ENCODE data around the gene PIP4K2A. TPM values are rescaled to one million over a fixed set of nuclear protein-coding genes. Genes with fewer than 3 reads are reported as not detected.

Gene PIP4K2A
- total and polyA plus RNA-seq, 2 of the 8 experiments (the other 6 are each of a cell fraction or from before 2014, with no cell fraction given): 19.0 to 60.9 TPM

DNA sequence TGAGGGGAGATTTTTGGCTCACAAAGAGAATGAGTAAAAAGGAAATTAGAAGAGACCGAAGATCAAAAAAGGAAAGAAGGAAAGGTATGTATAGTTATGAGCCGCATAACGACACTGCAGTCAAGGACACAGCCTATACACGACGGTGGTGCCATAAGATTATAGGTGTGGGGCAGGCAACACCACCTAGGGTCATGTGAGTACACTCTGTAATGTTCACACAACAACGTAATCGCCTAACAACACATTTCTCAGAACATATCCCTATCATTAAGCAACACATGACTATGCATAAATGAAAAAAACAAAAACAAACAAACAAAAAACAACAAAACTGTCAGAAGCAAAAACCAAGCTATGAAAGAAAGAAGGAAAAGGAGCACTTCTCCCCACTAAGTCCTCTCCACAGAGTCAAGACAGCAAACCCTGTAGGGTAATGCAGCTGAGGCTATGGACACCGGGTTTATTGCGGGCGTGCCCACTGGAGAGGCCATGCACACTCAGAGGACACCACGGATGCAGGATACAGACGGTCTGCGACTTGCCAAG is 45.1 kb downstream of the PIP4K2A start:
- Histone ChIP-seq H2BK120ac (replicated peaks; ENCODE audit: low read depth, low read length) (no peak overlapping the region), H3K4ac (replicated peaks; ENCODE audit: insufficient read length, low read depth, low read length) (no peak overlapping the region), H2BK20ac (ENCODE audit: low read length) (no peak overlapping the region), H3K79me2 (ENCODE audit: control insufficient read depth in 1 of 2, insufficient read depth in 2 of 2, low read length in 2 of 2) (peaks cover 3 to 99% of the 10 kb centered on the region in 2 experiments; a peak in 3 of 4 replicates), H3K23me2 (ENCODE audit: low read depth, low read length) (no peaks in the 10 kb centered on the region), H3K23ac (ENCODE audit: insufficient read length) (no peak overlapping the region), H3K36me3 (ENCODE audit: control insufficient read depth in 2 of 4, insufficient read depth in 4 of 4, low read length in 3 of 4) (no peaks in the 10 kb centered on the region), H2AK5ac (ENCODE audit: low read depth, low read length) (no peak overlapping the region), H3K9ac (replicated peaks in 1 of 4; ENCODE audit: extremely low read depth in 1 of 4, low read depth in 3 of 4, low read length in 3 of 4) (no peak overlapping the region; a peak in 1 of 7 replicates), H3K4me1 (replicated peaks in 1 of 4; ENCODE audit: control insufficient read depth in 3 of 4, insufficient read depth in 4 of 4, low read length in 3 of 4) (peaks cover 10 to 23% (median 19%) of the 10 kb centered on the region in 4 experiments), H4K20me1 (replicated peaks in 1 of 2; ENCODE audit: control insufficient read depth in 1 of 2, insufficient read depth in 2 of 2, low read length in 2 of 2) (peaks cover 0 to 2% of the 10 kb centered on the region in 2 experiments), H4K8ac (ENCODE audit: extremely low read depth, insufficient read depth, low read length) (no peak overlapping the region), H2BK5ac (ENCODE audit: low read depth, low read length) (no peak overlapping the region), H2BK12ac (ENCODE audit: low read depth, low read length) (no peak overlapping the region), H3K27ac (ENCODE audit: low read depth, low read length) (no peak overlapping the region), H3K27me3 (replicated peaks in 1 of 4; ENCODE audit: control insufficient read depth in 3 of 4, extremely low read depth in 1 of 4, insufficient read depth in 3 of 4, low read length in 3 of 4) (no peaks in the 10 kb centered on the region), H3K9me3 (ENCODE audit: insufficient read depth in 2 of 2, low read depth in 1 of 2, low read length in 1 of 2) (no peaks in the 10 kb centered on the region), H3K14ac (ENCODE audit: insufficient read length) (no peak overlapping the region), H4K91ac (replicated peaks; ENCODE audit: insufficient read length, low read length) (no peak overlapping the region), H3K18ac (ENCODE audit: extremely low read depth, low read length) (no peak overlapping the region), H3K56ac (replicated peaks; ENCODE audit: insufficient read length, low read depth, low read length) (no peak overlapping the region), H2BK15ac (ENCODE audit: low read length) (no peak overlapping the region), H4K5ac (ENCODE audit: insufficient read length, low read depth, low read length) (no peak overlapping the region), H3K79me1 (ENCODE audit: low read depth, low read length) (peaks cover 7% of the 10 kb centered on the region; the same call in 1 of the 2 replicates), H2AFZ (ENCODE audit: low read length) (no peak overlapping the region), H3K4me3 (ENCODE audit: extremely low read depth in 1 of 4, insufficient read depth in 2 of 4, low read depth in 3 of 4, low read length in 4 of 4) (no peak overlapping the region), H3K4me2 (ENCODE audit: insufficient read depth in 1 of 2, low read depth in 2 of 2, low read length in 2 of 2) (no peak overlapping the region)
- ChIA-PET POLR2A (ENCODE audit: partially characterized antibody) (interaction anchor here (1.3 kb wide), 1 partner anchor 22 kb away, joined by 3 read pairs; no protein-coding TSS in a partner anchor), CTCF (ENCODE audit: partially characterized antibody) (interaction anchor here (0.8 to 1.6 kb wide), 3 partner anchors 13 to 95 kb away, joined by 3 to 6 read pairs (median 3); no protein-coding TSS in a partner anchor)
- FAIRE-seq: no peak
- TF ChIP-seq SIRT6 (IDR thresholded peaks at IDR 0.05; ENCODE audit: low read length) (no peak), SIN3A (conservative IDR thresholded peaks at IDR 0.05 in 1 of 2, IDR thresholded peaks at IDR 0.05 in 1 of 2; ENCODE audit: low read depth in 1 of 2, low read length in 2 of 2) (no peak), HDAC2 (IDR thresholded peaks at IDR 0.05; ENCODE audit: borderline replicate concordance in 1 of 2, low read depth in 2 of 2, low read length in 2 of 2) (no peak), POLR2A (IDR thresholded peaks at IDR 0.05; ENCODE audit: control extremely low read depth in 1 of 2, low read depth in 2 of 2, low read length in 2 of 2) (no peak), TAF7 (optimal IDR thresholded peaks at IDR 0.05; ENCODE audit: borderline replicate concordance, low read depth, low read length) (no peak), EP300 (IDR thresholded peaks at IDR 0.05; ENCODE audit: borderline replicate concordance in 1 of 2, low read depth in 2 of 2, low read length in 2 of 2) (no peak), CEBPB (IDR thresholded peaks at IDR 0.05; ENCODE audit: low read depth, low read length) (no peak)
- 85% methylated on average over 13 of the region's 13 CpGs; no CpG with 5 or more reads in 1 of the 2 experiments for WGBS, 2 experiments (ENCODE audit: extremely low coverage in 1 of 2, insufficient coverage in 1 of 2, insufficient read length in 1 of 2, insufficient replicate concordance in 2 of 2, low coverage in 1 of 2, low lambda C conversion rate in 2 of 2, missing lambda C conversion rate in 1 of 2)
- no peak for DNase-seq (ENCODE audit: low read depth in 1 of 2, low spot score in 2 of 2)

Data from H1 (cell line).